Mesenchymal stem cell (in vitro differentiated cells and primary cell): ENCODE measurements around the gene STMN3.

Source experiments
- DNase-seq: peaks from one replicate; pipeline ENCODE4 v3.0.0-alpha.2; 2013
- H2AFZ ChIP-seq: one replicate; pipeline ENCODE4 v1.6.1; 2013; ENCODE audit warnings: low read depth, mild to moderate bottlenecking, control low read depth, inconsistent platforms, low read length, moderate library complexity
- H2AK5ac ChIP-seq: 2 replicates; pipeline ENCODE4 v1.6.1; 2013; ENCODE audit warnings: low read length, moderate library complexity, mild to moderate bottlenecking, inconsistent platforms; ENCODE audit not compliant: severe bottlenecking
- H2BK120ac ChIP-seq: one replicate; pipeline ENCODE4 v1.6.1; 2013; ENCODE audit warnings: low read depth, mild to moderate bottlenecking, inconsistent platforms, low read length, moderate library complexity
- H2BK12ac ChIP-seq, 2 experiments: one replicate each; pipeline ENCODE4 v1.6.1; 2013; ENCODE audit warnings: inconsistent platforms in 2 of 2, low read length in 2 of 2, mild to moderate bottlenecking in 2 of 2, moderate library complexity in 2 of 2, control low read depth in 1 of 2
- H2BK15ac ChIP-seq: one replicate; pipeline ENCODE4 v1.6.1; 2013; ENCODE audit warnings: mild to moderate bottlenecking, low read depth, inconsistent platforms; ENCODE audit not compliant: poor library complexity, severe bottlenecking
- H2BK5ac ChIP-seq: 2 replicates; pipeline ENCODE4 v1.6.1; 2013; ENCODE audit warnings: low read depth, mild to moderate bottlenecking, low read length, control low read depth, inconsistent platforms; ENCODE audit not compliant: poor library complexity, severe bottlenecking
- H3K14ac ChIP-seq, 2 experiments: one replicate each; pipeline ENCODE4 v1.6.1; 2013; ENCODE audit warnings: inconsistent platforms in 2 of 2, low read length in 2 of 2, control low read depth in 1 of 2, mild to moderate bottlenecking in 1 of 2, moderate library complexity in 1 of 2
- H3K18ac ChIP-seq, 2 experiments: one replicate each; pipeline ENCODE4 v1.6.1; 2013; ENCODE audit warnings: inconsistent platforms in 2 of 2, low read length in 2 of 2, control low read depth in 1 of 2, low read depth in 1 of 2, mild to moderate bottlenecking in 1 of 2
- H3K23ac ChIP-seq, 2 experiments: one replicate each; pipeline ENCODE4 v1.6.1; 2013; ENCODE audit warnings: inconsistent platforms in 2 of 2, low read length in 2 of 2, mild to moderate bottlenecking in 2 of 2, moderate library complexity in 2 of 2, control low read depth in 1 of 2
- H3K27ac ChIP-seq: 2 replicates; pipeline ENCODE4 v1.5.1; 2013; ENCODE audit warnings: mild to moderate bottlenecking, moderate library complexity, low read length, control low read depth, inconsistent platforms; ENCODE audit not compliant: poor library complexity, severe bottlenecking
- H3K27me3 ChIP-seq, 2 experiments: 2 replicates each; pipeline versions ENCODE4 v1.6.1 to v1.7.0; 2013; ENCODE audit warnings: low read length in 2 of 2, mild to moderate bottlenecking in 2 of 2, moderate library complexity in 2 of 2, control low read depth in 1 of 2, inconsistent platforms in 1 of 2; ENCODE audit not compliant: control insufficient read depth in 1 of 2, insufficient read depth in 1 of 2
- H3K36me3 ChIP-seq, 2 experiments: 2 replicates each; pipeline versions ENCODE4 v1.6.1 to v1.7.0; 2013; ENCODE audit warnings: low read length in 2 of 2, control low read depth in 1 of 2, inconsistent platforms in 1 of 2, low read depth in 1 of 2, mild to moderate bottlenecking in 1 of 2; ENCODE audit not compliant: insufficient read depth in 2 of 2, control insufficient read depth in 1 of 2
- H3K4ac ChIP-seq, 2 experiments: one replicate each; pipeline ENCODE4 v1.6.1; 2013; ENCODE audit warnings: inconsistent platforms in 2 of 2, low read length in 2 of 2, mild to moderate bottlenecking in 2 of 2, moderate library complexity in 2 of 2, control low read depth in 1 of 2, low read depth in 1 of 2
- H3K4me1 ChIP-seq: 2 replicates; pipeline ENCODE4 v1.6.1; 2013; ENCODE audit warnings: low read depth, low read length, control low read depth; ENCODE audit not compliant: control insufficient read depth, insufficient read depth
- H3K4me2 ChIP-seq: 2 replicates; pipeline ENCODE4 v1.6.1; 2013; ENCODE audit warnings: low read length, mild to moderate bottlenecking, inconsistent platforms; ENCODE audit not compliant: poor library complexity, severe bottlenecking
- H3K4me3 ChIP-seq, 2 experiments: 2 replicates each; pipeline versions ENCODE4 v1.5.1 to v1.7.0; 2013; ENCODE audit warnings: low read length in 2 of 2, mild to moderate bottlenecking in 2 of 2, control low read depth in 1 of 2, low read depth in 1 of 2; ENCODE audit not compliant: insufficient read depth in 1 of 2
- H3K79me1 ChIP-seq: replicated peaks from 2 replicates; pipeline ENCODE4 v1.6.1; 2013; ENCODE audit warnings: mild to moderate bottlenecking, control low read depth, low read length, inconsistent platforms; ENCODE audit not compliant: poor library complexity, severe bottlenecking
- H3K9ac ChIP-seq: 2 replicates; pipeline ENCODE4 v1.7.0; 2013; ENCODE audit warnings: mild to moderate bottlenecking, low read length, moderate library complexity
- H3K9me3 ChIP-seq: 2 replicates; pipeline ENCODE4 v1.7.0; 2013; ENCODE audit warnings: mild to moderate bottlenecking, low read length; ENCODE audit not compliant: control insufficient read depth
- H4K8ac ChIP-seq: one replicate; pipeline ENCODE4 v1.6.1; 2013; ENCODE audit warnings: inconsistent platforms, mild to moderate bottlenecking, low read length, moderate library complexity
- H4K91ac ChIP-seq: one replicate; pipeline ENCODE4 v1.6.1; 2013; ENCODE audit warnings: mild to moderate bottlenecking, low read length, inconsistent platforms
- WGBS: methylation state at CpG from one replicate; pipeline ENCODE4 v1.1.7; 2013; ENCODE audit warnings: mixed read lengths; 5-methylcytosine and 5-hydroxymethylcytosine counted together

STMN3 gene

GRCh38 chr20:63659370-63659769, 6.1 kb upstream of the STMN3 start:
- Histone ChIP-seq H4K91ac (no peak overlapping the region), H3K9ac (peak overlapping the region; percentile 97), H3K4me1 (peaks cover 16% of the 10 kb centered on the region), H3K79me1 (peaks cover 42% of the 10 kb centered on the region), H2BK120ac (no peak overlapping the region), H3K27me3 (peaks cover 0 to 3% of the 10 kb centered on the region in 2 experiments), H3K4ac (peak overlapping the region; percentile 26 to 75), H2BK12ac (peak overlapping the region in 1 of 2 experiments; percentile 2), H2BK5ac (no peak overlapping the region), H3K9me3 (no peaks in the 10 kb centered on the region), H3K27ac (no peak overlapping the region), H3K23ac (no peak overlapping the region), H3K4me3 (peak overlapping the region; percentile 74 to 94), H2BK15ac (no peak overlapping the region), H3K14ac (no peak overlapping the region), H3K18ac (peak overlapping the region in 1 of 2 experiments; percentile 92), H2AFZ (no peak overlapping the region), H4K8ac (no peak overlapping the region), H3K36me3 (peaks cover 39 to 40% of the 10 kb centered on the region in 2 experiments), H2AK5ac (no peak overlapping the region), H3K4me2 (peak overlapping the region; percentile 78)
- 88% methylated on average over 13 of the region's 13 CpGs for WGBS
- DNase-seq, result no peak

- Histone ChIP-seq H2BK5ac (no peak overlapping the region), H3K14ac (peak overlapping the region in 1 of 2 experiments; percentile 75), H3K4me1 (peaks cover 20% of the 10 kb centered on the region)
Observed at GRCh38 chr20:63658749-63659187, 5.5 kb upstream of the STMN3 start.

GRCh38 chr20:63657937-63658748, 4.9 kb upstream of the STMN3 start, which contains the start of gene RTEL1:
TSS of gene RTEL1 (plus strand) at chr20:63658312. CDS start at chr20:63659403, 1,091 bp downstream.
- H3K27me3 ChIP-seq, result peaks cover 0 to 7% of the 10 kb centered on the region in 2 experiments
- no peaks in the 10 kb centered on the region for H3K9me3 ChIP-seq
- peak within 1 kb of the TSS; percentile 94 for H2AFZ ChIP-seq
- H2BK15ac ChIP-seq, result peak within 1 kb of the TSS; percentile 85
- peak within 1 kb of the TSS in 1 of 2 experiments; percentile 58 for H2BK12ac ChIP-seq
- peak within 1 kb of the TSS; percentile 83 to 90 for H3K4ac ChIP-seq
- H2BK5ac ChIP-seq, result no peak within 1 kb of the TSS
- peak within 1 kb of the TSS; percentile 97 for H3K9ac ChIP-seq
- peak within 1 kb of the TSS; percentile 64 to 92 for H3K18ac ChIP-seq
- no peak within 1 kb of the TSS for H3K23ac ChIP-seq
- peak within 1 kb of the TSS; percentile 74 to 94 for H3K4me3 ChIP-seq
- H3K36me3 ChIP-seq, result peaks cover 27 to 30% of the 10 kb centered on the region in 2 experiments
- H3K27ac ChIP-seq, result peak within 1 kb of the TSS; percentile 62
- peak within 1 kb of the TSS; percentile 21 for H2BK120ac ChIP-seq
- H3K4me2 ChIP-seq, result peak within 1 kb of the TSS; percentile 78
- H4K91ac ChIP-seq, result peak within 1 kb of the TSS; percentile 64
- H2AK5ac ChIP-seq, result no peak within 1 kb of the TSS
- H3K4me1 ChIP-seq, result peaks cover 23% of the 10 kb centered on the region
- H3K79me1 ChIP-seq, result peaks cover 30% of the 10 kb centered on the region
- peak within 1 kb of the TSS; percentile 97 for H4K8ac ChIP-seq
- DNase-seq, result peak; percentile 95
- WGBS, result 6% methylated on average over 73 of the region's 73 CpGs
- peak within 1 kb of the TSS in 1 of 2 experiments; percentile 75 for H3K14ac ChIP-seq

More at GRCh38 chr20:63658749-63659187, 5.5 kb upstream of the STMN3 start:
- peak overlapping the region; percentile 5 for H4K91ac ChIP-seq
- H3K9me3 ChIP-seq, result no peaks in the 10 kb centered on the region
- peaks cover 0 to 7% of the 10 kb centered on the region in 2 experiments for H3K27me3 ChIP-seq
- H3K4me2 ChIP-seq, result peak overlapping the region; percentile 78
- H3K79me1 ChIP-seq, result peaks cover 36% of the 10 kb centered on the region
- peak overlapping the region in 1 of 2 experiments; percentile 92 for H3K18ac ChIP-seq
- peak overlapping the region; percentile 4 for H4K8ac ChIP-seq
- peak overlapping the region in 1 of 2 experiments; percentile 17 for H2BK12ac ChIP-seq
- H2AFZ ChIP-seq, result peak overlapping the region; percentile 78
- H3K36me3 ChIP-seq, result peaks cover 33 to 36% of the 10 kb centered on the region in 2 experiments
- no peak for DNase-seq
- WGBS, result 7% methylated on average over 25 of the region's 25 CpGs
- no peak overlapping the region for H2BK120ac ChIP-seq
- H3K4ac ChIP-seq, result peak overlapping the region in 1 of 2 experiments; percentile 75
- H3K9ac ChIP-seq, result peak overlapping the region; percentile 97
- peak overlapping the region; percentile 49 for H3K27ac ChIP-seq
- no peak overlapping the region for H2BK15ac ChIP-seq
- H3K4me3 ChIP-seq, result peak overlapping the region; percentile 74 to 94
- H3K23ac ChIP-seq, result no peak overlapping the region
- H2AK5ac ChIP-seq, result no peak overlapping the region
